HepG2 (cell line): ENCODE data around the gene MPV17L2. TPM values are rescaled to one million over a fixed set of nuclear protein-coding genes. Genes with fewer than 3 reads are reported as not detected.

Experiments used
- AHR ChIP-seq: IDR thresholded peaks from 2 replicates; pipeline ENCODE4 v1.6.1; 2018; ENCODE audit warnings: missing genetic modification reagents, missing compliant biosample characterization
- AKAP8 ChIP-seq: sonication (generic); formaldehyde crosslinking; IDR thresholded peaks from 2 replicates; pipeline ENCODE4 v1.5.1; 2020; ENCODE audit warnings: mild to moderate bottlenecking, missing genetic modification reagents
- CREB1 ChIP-seq, 2 experiments: fragments of 450-650 bp in 1 of 2; IDR thresholded peaks; 2 replicates each; pipeline ENCODE4 v1.6.1; 2016 to 2017; ENCODE audit warnings: control low read depth in 1 of 2, mild to moderate bottlenecking in 1 of 2, missing compliant biosample characterization in 1 of 2, missing genetic modification characterization in 1 of 2
- GABPA ChIP-seq, 2 experiments: IDR thresholded peaks; 2 replicates each; pipeline ENCODE4 v1.6.1; 2011 to 2016; ENCODE audit warnings: low read depth in 2 of 2, low read length in 1 of 2, missing biosample characterization in 1 of 2, missing genetic modification characterization in 1 of 2
- HNRNPLL ChIP-seq: fragments of 200-400 bp; formaldehyde crosslinking; IDR thresholded peaks from 2 replicates; pipeline ENCODE4 v1.6.1; 2017; ENCODE audit warnings: mild to moderate bottlenecking, low read depth, low read length; ENCODE audit not compliant: poor library complexity, severe bottlenecking
- HOXD1 ChIP-seq: sonication (generic); formaldehyde crosslinking; IDR thresholded peaks from 2 replicates; pipeline ENCODE4 v1.5.0; 2020; ENCODE audit warnings: missing genetic modification reagents
- KDM4B ChIP-seq: sonication (generic); formaldehyde crosslinking; IDR thresholded peaks from 2 replicates; pipeline ENCODE4 v1.4.0; 2020; ENCODE audit warnings: missing genetic modification reagents
- MAFG ChIP-seq: sonication (generic); formaldehyde crosslinking; IDR thresholded peaks from 2 replicates; pipeline ENCODE4 v1.5.1; 2020; ENCODE audit warnings: mild to moderate bottlenecking, missing genetic modification reagents
- MEIS1 ChIP-seq: sonication (generic); formaldehyde crosslinking; IDR thresholded peaks from 2 replicates; pipeline ENCODE4 v1.9.0; 2021; ENCODE audit warnings: mild to moderate bottlenecking, missing genetic modification reagents, moderate library complexity, borderline replicate concordance
- NFYB ChIP-seq: sonication (generic); formaldehyde crosslinking; IDR thresholded peaks from 2 replicates; pipeline ENCODE4 v1.4.0; 2020; ENCODE audit warnings: missing genetic modification reagents
- PHB2 ChIP-seq: fragments of 450-650 bp; IDR thresholded peaks from 2 replicates; pipeline ENCODE4 v1.6.1; 2018; ENCODE audit not compliant: partially characterized antibody
- PHF5A ChIP-seq: IDR thresholded peaks from one replicate; pipeline ENCODE4 v1.6.1; 2018; ENCODE audit warnings: low read depth, missing genetic modification reagents; ENCODE audit not compliant: unreplicated experiment
- POLR2AphosphoS5 ChIP-seq: IDR thresholded peaks from 2 replicates; pipeline ENCODE4 v1.6.1; 2012; ENCODE audit warnings: low read depth, low read length
- SALL1 ChIP-seq: sonication (generic); formaldehyde crosslinking; IDR thresholded peaks from 2 replicates; pipeline ENCODE4 v1.8.0; 2022; ENCODE audit warnings: mild to moderate bottlenecking, missing genetic modification reagents
- ZFP62 ChIP-seq: sonication (generic); formaldehyde crosslinking; IDR thresholded peaks from 2 replicates; pipeline ENCODE4 v1.4.0; 2020; ENCODE audit warnings: missing genetic modification reagents
- ZNF441 ChIP-seq: sonication (generic); formaldehyde crosslinking; IDR thresholded peaks from 2 replicates; pipeline ENCODE4 v1.7.0; 2021; ENCODE audit warnings: missing genetic modification reagents, borderline replicate concordance
- ZNF468 ChIP-seq: sonication (generic); formaldehyde crosslinking; IDR thresholded peaks from 2 replicates; pipeline ENCODE4 v1.8.0; 2022; ENCODE audit warnings: mild to moderate bottlenecking, moderate library complexity, missing genetic modification reagents
- ZNF547 ChIP-seq: sonication (generic); formaldehyde crosslinking; IDR thresholded peaks from 2 replicates; pipeline ENCODE4 v1.5.1; 2020; ENCODE audit warnings: mild to moderate bottlenecking, missing genetic modification reagents
- ZNF619 ChIP-seq: sonication (generic); formaldehyde crosslinking; IDR thresholded peaks from 2 replicates; pipeline ENCODE4 v1.4.0; 2020; ENCODE audit warnings: mild to moderate bottlenecking, missing genetic modification reagents
- ZNF773 ChIP-seq: sonication (generic); formaldehyde crosslinking; IDR thresholded peaks from 2 replicates; pipeline ENCODE4 v1.4.0; 2020; ENCODE audit warnings: missing genetic modification reagents, borderline replicate concordance
- ZSCAN21 ChIP-seq: sonication (generic); formaldehyde crosslinking; IDR thresholded peaks from 2 replicates; pipeline ENCODE4 v1.8.0; 2022; ENCODE audit warnings: mild to moderate bottlenecking, missing genetic modification reagents, moderate library complexity, borderline replicate concordance
- polyA plus RNA-seq, 8 experiments: library from polyadenylated mRNA; depleted of rRNA in 3 of 8; stranded (reverse) in 7 of 8; unstranded in 1 of 8; fragments of >200 nt; fragmentation: Illumina TruSeq in 4 of 8; extraction: Trizol in 4 of 8; gene quantifications; 2 replicates each; pipeline versions ENCODE4 v1.2.1 to v1.2.3, GENCODE V29; 2011 to 2016; ENCODE audit warnings: low read depth in 4 of 8, missing spikeins in 1 of 8, mixed read lengths in 1 of 8; ENCODE audit not compliant: insufficient read depth in 1 of 8
- total RNA-seq, 5 experiments: library from RNA; depleted of rRNA; stranded (reverse); fragments of >200 nt; fragmentation: Illumina TruSeq; extraction: Trizol; gene quantifications; 2 replicates each; pipeline ENCODE4 v1.2.3, GENCODE V29; 2016; ENCODE audit warnings: low read depth in 1 of 5
- TF ChIP-seq, protein P1 (sequence below): sonication (generic); formaldehyde crosslinking; conservative IDR thresholded peaks from 2 replicates; pipeline ENCODE4 v1.8.0; 2022; ENCODE audit warnings: mild to moderate bottlenecking, moderate library complexity, missing genetic modification reagents
- TF ChIP-seq, protein P2 (sequence below): sonication (generic); formaldehyde crosslinking; IDR thresholded peaks from 2 replicates; pipeline ENCODE4 v1.8.0; 2022; ENCODE audit warnings: missing genetic modification reagents, mild to moderate bottlenecking, inconsistent platforms, borderline replicate concordance
- TF ChIP-seq, protein P3 (sequence below): sonication (generic); formaldehyde crosslinking; IDR thresholded peaks from 2 replicates; pipeline ENCODE4 v1.4.0; 2020; ENCODE audit warnings: mild to moderate bottlenecking, missing genetic modification reagents, borderline replicate concordance
- TF ChIP-seq, protein P4 (sequence below): sonication (generic); formaldehyde crosslinking; IDR thresholded peaks from 2 replicates; pipeline ENCODE4 v1.4.0; 2020; ENCODE audit warnings: missing genetic modification reagents

Gene MPV17L2
- total and polyA plus RNA-seq, 2 of the 13 experiments (the other 11 are each of a cell fraction or from before 2014, with no cell fraction given): 13.6 to 16.7 TPM

DNA sequence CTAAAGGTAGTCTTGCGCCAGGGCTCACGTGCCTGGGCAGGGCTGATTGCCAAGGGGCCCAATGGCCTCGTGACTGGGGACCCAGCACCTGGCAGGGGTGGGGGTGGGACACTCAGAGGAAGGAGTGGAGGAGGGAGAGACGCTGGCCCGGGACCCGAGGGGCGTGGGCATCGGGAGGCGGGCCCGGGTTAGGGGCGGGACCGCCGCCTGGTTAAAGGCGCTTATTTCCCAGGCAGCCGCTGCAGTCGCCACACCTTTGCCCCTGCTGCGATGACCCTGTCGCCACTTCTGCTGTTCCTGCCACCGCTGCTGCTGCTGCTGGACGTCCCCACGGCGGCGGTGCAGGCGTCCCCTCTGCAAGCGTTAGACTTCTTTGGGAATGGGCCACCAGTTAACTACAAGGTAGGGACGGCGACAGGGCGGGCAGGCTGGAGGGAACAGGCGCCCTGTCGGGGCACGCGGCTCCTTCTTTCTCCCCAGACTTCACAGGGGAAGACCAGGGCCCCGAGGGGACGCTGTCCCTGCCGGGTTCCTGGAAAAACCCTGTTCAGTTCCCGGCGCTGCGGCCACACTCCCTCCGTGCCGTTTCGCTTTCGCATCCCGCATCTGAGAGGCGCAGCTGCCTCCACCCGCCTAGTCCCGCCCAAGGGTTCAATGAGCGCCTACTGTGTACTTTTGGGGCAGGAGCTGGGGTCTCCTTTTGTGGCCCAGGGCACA, 19.3 kb upstream of the MPV17L2 start, which contains the start of gene IFI30 (continued):
- TF ChIP-seq, protein P1, sequence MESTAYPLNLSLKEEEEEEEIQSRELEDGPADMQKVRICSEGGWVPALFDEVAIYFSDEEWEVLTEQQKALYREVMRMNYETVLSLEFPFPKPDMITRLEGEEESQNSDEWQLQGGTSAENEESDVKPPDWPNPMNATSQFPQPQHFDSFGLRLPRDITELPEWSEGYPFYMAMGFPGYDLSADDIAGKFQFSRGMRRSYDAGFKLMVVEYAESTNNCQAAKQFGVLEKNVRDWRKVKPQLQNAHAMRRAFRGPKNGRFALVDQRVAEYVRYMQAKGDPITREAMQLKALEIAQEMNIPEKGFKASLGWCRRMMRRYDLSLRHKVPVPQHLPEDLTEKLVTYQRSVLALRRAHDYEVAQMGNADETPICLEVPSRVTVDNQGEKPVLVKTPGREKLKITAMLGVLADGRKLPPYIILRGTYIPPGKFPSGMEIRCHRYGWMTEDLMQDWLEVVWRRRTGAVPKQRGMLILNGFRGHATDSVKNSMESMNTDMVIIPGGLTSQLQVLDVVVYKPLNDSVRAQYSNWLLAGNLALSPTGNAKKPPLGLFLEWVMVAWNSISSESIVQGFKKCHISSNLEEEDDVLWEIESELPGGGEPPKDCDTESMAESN (CRISPR knock-in tag): peak; percentile 77; the same call in 1 of the 2 replicates
- TF ChIP-seq AKAP8 (CRISPR knock-in tag) (peak; percentile 17; the same call in 1 of the 2 replicates), HOXD1 (CRISPR knock-in tag) (peak; percentile 67), ZNF773 (CRISPR knock-in tag) (0 out of 2 replicates have a peak, but pooled peaks have one; percentile 23), MEIS1 (CRISPR knock-in tag) (0 out of 2 replicates have a peak, but pooled peaks have one; percentile 38), SALL1 (peak; percentile 31; the same call in 1 of the 2 replicates), ZNF468 (no peak), NFYB (CRISPR knock-in tag) (no peak; the same call in 1 of the 2 replicates), MAFG (CRISPR knock-in tag) (no peak), ZFP62 (no peak), ZNF619 (CRISPR knock-in tag) (no peak), POLR2AphosphoS5 (peak; percentile 87), PHB2 (no peak), PHF5A (CRISPR knock-in tag) (peak; percentile 58), AHR (CRISPR knock-in tag) (no peak), ZNF441 (no peak), ZSCAN21 (no peak), ZNF547 (CRISPR knock-in tag) (no peak), HNRNPLL (peak; percentile 66), GABPA (IDR thresholded peaks at IDR 0.05; ENCODE audit: low read depth, low read length) (no peak), GABPA (CRISPR knock-in tag; IDR thresholded peaks at IDR 0.05; ENCODE audit: low read depth) (no peak), KDM4B (CRISPR knock-in tag) (peak; percentile 73; the same call in 1 of the 2 replicates), CREB1 (IDR thresholded peaks at IDR 0.05) (no peak), CREB1 (CRISPR knock-in tag; IDR thresholded peaks at IDR 0.05) (no peak)
- TF ChIP-seq, protein P2, sequence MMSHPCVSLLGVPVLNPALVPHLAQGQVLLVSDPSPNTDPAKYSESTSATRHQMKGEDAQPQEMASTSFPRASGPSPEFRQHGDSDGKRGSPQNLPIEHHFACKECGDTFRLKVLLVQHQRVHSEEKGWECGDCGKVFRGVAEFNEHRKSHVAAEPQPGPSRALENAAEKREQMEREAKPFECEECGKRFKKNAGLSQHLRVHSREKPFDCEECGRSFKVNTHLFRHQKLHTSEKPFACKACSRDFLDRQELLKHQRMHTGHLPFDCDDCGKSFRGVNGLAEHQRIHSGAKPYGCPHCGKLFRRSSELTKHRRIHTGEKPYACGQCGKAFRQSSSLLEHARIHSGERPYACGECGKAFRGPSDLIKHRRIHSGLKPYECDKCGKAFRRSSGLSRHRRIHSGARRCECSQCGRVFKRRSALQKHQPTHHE (CRISPR knock-in tag): 0 out of 2 replicates have a peak, but pooled peaks have one; percentile 40
- TF ChIP-seq, protein P3, sequence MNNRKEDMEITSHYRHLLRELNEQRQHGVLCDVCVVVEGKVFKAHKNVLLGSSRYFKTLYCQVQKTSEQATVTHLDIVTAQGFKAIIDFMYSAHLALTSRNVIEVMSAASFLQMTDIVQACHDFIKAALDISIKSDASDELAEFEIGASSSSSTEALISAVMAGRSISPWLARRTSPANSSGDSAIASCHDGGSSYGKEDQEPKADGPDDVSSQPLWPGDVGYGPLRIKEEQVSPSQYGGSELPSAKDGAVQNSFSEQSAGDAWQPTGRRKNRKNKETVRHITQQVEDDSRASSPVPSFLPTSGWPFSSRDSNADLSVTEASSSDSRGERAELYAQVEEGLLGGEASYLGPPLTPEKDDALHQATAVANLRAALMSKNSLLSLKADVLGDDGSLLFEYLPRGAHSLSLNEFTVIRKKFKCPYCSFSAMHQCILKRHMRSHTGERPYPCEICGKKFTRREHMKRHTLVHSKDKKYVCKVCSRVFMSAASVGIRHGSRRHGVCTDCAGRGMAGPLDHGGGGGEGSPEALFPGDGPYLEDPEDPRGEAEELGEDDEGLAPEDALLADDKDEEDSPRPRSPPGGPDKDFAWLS: 0 out of 2 replicates have a peak, but pooled peaks have one; percentile 84
- TF ChIP-seq, protein P4, sequence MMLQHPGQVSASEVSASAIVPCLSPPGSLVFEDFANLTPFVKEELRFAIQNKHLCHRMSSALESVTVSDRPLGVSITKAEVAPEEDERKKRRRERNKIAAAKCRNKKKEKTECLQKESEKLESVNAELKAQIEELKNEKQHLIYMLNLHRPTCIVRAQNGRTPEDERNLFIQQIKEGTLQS (CRISPR knock-in tag): no peak
